Placental pericyte (primary cell): ENCODE results near the gene MYO1G. TPM values are rescaled to one million over a fixed set of nuclear protein-coding genes. Genes with fewer than 3 reads are reported as not detected.

ENCODE experiments used
- total RNA-seq: library from RNA; depleted of rRNA; stranded (reverse); fragments of >200 nt; gene quantifications from 2 replicates; pipeline ENCODE4 v1.2.3, GENCODE V29; 2012

The MYO1G gene
- total RNA-seq: 0.14 and 0.22 TPM in 2 replicates

GRCh38 chr7:44978511-44979366, at the start of gene MYO1G:
TSS of gene MYO1G (minus strand) at chr7:44979015. CDS start at chr7:44978961, 54 bp downstream.

GRCh38 chr7:45000093-45001032, 21.5 kb upstream of the MYO1G start, which contains the start of gene CCM2:
TSS of gene CCM2 (plus strand) at chr7:45000201. CDS start at chr7:45000334, 133 bp downstream.

Other genes starting within 250 kb of the MYO1G start
- gene ZMIZ2, start 230.2 kb downstream of the MYO1G start, total RNA-seq: 16.9 and 34.1 TPM in 2 replicates
- gene PPIA, start 182.3 kb downstream of the MYO1G start, total RNA-seq: 1,664 and 1,747 TPM in 2 replicates
- gene H2AZ2, start 130.9 kb downstream of the MYO1G start, total RNA-seq: 66.5 and 148 TPM in 2 replicates
- gene PURB, start 93.5 kb downstream of the MYO1G start, total RNA-seq: 16.6 and 29.3 TPM in 2 replicates
- gene CCM2, start 21.2 kb upstream of the MYO1G start, total RNA-seq: 39.2 and 86.3 TPM in 2 replicates
- 0.88 and 1.3 TPM in 2 replicates for gene NACAD, start 110.0 kb upstream of the MYO1G start, total RNA-seq
- 51.2 and 118 TPM in 2 replicates for gene TBRG4, start 132.7 kb upstream of the MYO1G start, total RNA-seq
- gene RAMP3, start 178.8 kb upstream of the MYO1G start, total RNA-seq: not detected in 2 replicates